ENCODE results near the gene TALDO1.

The TALDO1 gene

GRCh38 chr11:747158-748006 is at the start of gene TALDO1:
TSS of gene TALDO1 (plus strand) at chr11:747464. CDS start at chr11:747482, 18 bp downstream.
- DNase-seq = peak; percentile 85 to 89

- DNase-seq = no peak
These were observed 49.4 kb upstream of the TALDO1 start for GRCh38 chr11:697811-698311.

- no peak for DNase-seq
These were observed 48.7 kb upstream of the TALDO1 start for GRCh38 chr11:698493-699115.

GRCh38 chr11:699116-699508 is 48.2 kb upstream of the TALDO1 start:
- no peak for DNase-seq

GRCh38 chr11:699753-700152 is 47.5 kb upstream of the TALDO1 start:
- DNase-seq = no peak

GRCh38 chr11:701741-702461 is 45.4 kb upstream of the TALDO1 start:
- DNase-seq = no peak

- DNase-seq = no peak
These were observed 44.5 kb upstream of the TALDO1 start for GRCh38 chr11:702462-703461.

GRCh38 chr11:703506-703905 is 43.8 kb upstream of the TALDO1 start:
- no peak for DNase-seq

- no peak for DNase-seq
These were observed 43.0 kb upstream of the TALDO1 start for GRCh38 chr11:704228-704674.

GRCh38 chr11:704781-705645 is 42.3 kb upstream of the TALDO1 start:
- no peak for DNase-seq

- DNase-seq = no peak
These were observed 41.4 kb upstream of the TALDO1 start, which contains the start of gene EPS8L2 for GRCh38 chr11:705646-706438. TSS of gene EPS8L2 (plus strand) at chr11:706231. CDS start at chr11:709408, 3,177 bp downstream.

GRCh38 chr11:706439-706956 is 40.8 kb upstream of the TALDO1 start:
- no peak for DNase-seq

- no peak for DNase-seq
These were observed 40.1 kb upstream of the TALDO1 start for GRCh38 chr11:706957-707816.

GRCh38 chr11:707817-708420 is 39.3 kb upstream of the TALDO1 start:
- no peak for DNase-seq

- DNase-seq = no peak
These were observed 38.8 kb upstream of the TALDO1 start for GRCh38 chr11:708511-708910.

GRCh38 chr11:709109-709997 is 37.9 kb upstream of the TALDO1 start:
- DNase-seq = no peak

- DNase-seq = no peak
These were observed 32.8 kb upstream of the TALDO1 start for GRCh38 chr11:714436-714835.

Measured in stimulated activated CD4-positive, alpha-beta T cell treated with anti-CD3 and anti-CD28 coated beads, Interleukin-2, amount 100 ng/mL, for 48 hours (primary cell).